Smooth muscle cell (in vitro differentiated cells): Measurements from ENCODE around the gene MADCAM1. TPM values are rescaled to one million over a fixed set of nuclear protein-coding genes. Genes with fewer than 3 reads are reported as not detected.

Experiments used
- DNase-seq: peaks from one replicate; lab custom pipeline; 2025; ENCODE audit not compliant: unreplicated experiment; lab: John Stamatoyannopoulos, UW
- H2AFZ ChIP-seq: fragments of 200-600 bp; sonication (generic); 2 replicates; pipeline ENCODE4 v1.6.0; 2016; ENCODE audit warnings: antibody characterized with exemption, low read depth, mild to moderate bottlenecking
- H3F3A ChIP-seq: fragments of 200-600 bp; sonication (generic); 2 replicates; pipeline ENCODE4 v1.6.0; 2017; ENCODE audit warnings: antibody characterized with exemption, low read depth
- H3K27ac ChIP-seq: fragments of 200-600 bp; sonication (generic); 2 replicates; pipeline ENCODE4 v1.5.1; 2016; ENCODE audit warnings: low read depth, mild to moderate bottlenecking
- H3K27me3 ChIP-seq: fragments of 200-600 bp; sonication (generic); 2 replicates; pipeline ENCODE4 v1.6.1; 2016; ENCODE audit warnings: low read depth, mild to moderate bottlenecking
- H3K36me3 ChIP-seq: fragments of 200-600 bp; sonication (generic); 2 replicates; pipeline ENCODE4 v1.5.1; 2016; ENCODE audit warnings: low read depth
- H3K4me1 ChIP-seq: fragments of 200-600 bp; sonication (generic); 2 replicates; pipeline ENCODE4 v1.5.1; 2016; ENCODE audit warnings: low read depth
- H3K4me2 ChIP-seq: fragments of 200-600 bp; sonication (generic); 2 replicates; pipeline ENCODE4 v1.6.0; 2016; ENCODE audit warnings: mild to moderate bottlenecking
- H3K4me3 ChIP-seq: fragments of 200-600 bp; sonication (generic); 2 replicates; pipeline ENCODE4 v1.5.1; 2016; ENCODE audit warnings: mild to moderate bottlenecking
- H3K79me2 ChIP-seq: fragments of 200-600 bp; sonication (generic); 2 replicates; pipeline ENCODE4 v1.6.0; 2016; ENCODE audit warnings: low read depth, mild to moderate bottlenecking
- H3K9ac ChIP-seq: fragments of 200-600 bp; sonication (generic); 2 replicates; pipeline ENCODE4 v1.6.0; 2016; ENCODE audit warnings: low read depth
- H3K9me3 ChIP-seq: fragments of 200-600 bp; sonication (generic); replicated peaks from 2 replicates; pipeline ENCODE4 v1.5.1; 2016; ENCODE audit warnings: low read depth
- H4K20me1 ChIP-seq: fragments of 200-600 bp; sonication (generic); 2 replicates; pipeline ENCODE4 v1.6.0; 2016; ENCODE audit warnings: low read depth
- WGBS: methylation state at CpG from one replicate; pipeline ENCODE4 v1.1.7; 2016; ENCODE audit warnings: low lambda C conversion rate; 5-methylcytosine and 5-hydroxymethylcytosine counted together
- polyA plus RNA-seq: library from polyadenylated mRNA; unstranded; fragments of >200 nt; fragmentation: Nextera tagmentation; extraction: Ambion mirVana; gene quantifications from 2 replicates; pipeline ENCODE4 v1.2.1, GENCODE V29; 2016
- total RNA-seq: library from RNA; depleted of rRNA; stranded (reverse); fragments of >200 nt; gene quantifications from 2 replicates; pipeline ENCODE4 v1.2.3, GENCODE V29; 2014
- TF ChIP-seq, protein P1 (sequence below): fragments of 200-600 bp; sonication (generic); IDR thresholded peaks from 2 replicates; pipeline ENCODE4 v1.5.1; 2017; ENCODE audit warnings: borderline replicate concordance, mild to moderate bottlenecking, antibody characterized with exemption; ENCODE audit not compliant: insufficient read depth, poor library complexity, severe bottlenecking

The MADCAM1 gene
- total and polyA plus RNA-seq, 2 experiments from 2014 or later, result not detected

DNA sequence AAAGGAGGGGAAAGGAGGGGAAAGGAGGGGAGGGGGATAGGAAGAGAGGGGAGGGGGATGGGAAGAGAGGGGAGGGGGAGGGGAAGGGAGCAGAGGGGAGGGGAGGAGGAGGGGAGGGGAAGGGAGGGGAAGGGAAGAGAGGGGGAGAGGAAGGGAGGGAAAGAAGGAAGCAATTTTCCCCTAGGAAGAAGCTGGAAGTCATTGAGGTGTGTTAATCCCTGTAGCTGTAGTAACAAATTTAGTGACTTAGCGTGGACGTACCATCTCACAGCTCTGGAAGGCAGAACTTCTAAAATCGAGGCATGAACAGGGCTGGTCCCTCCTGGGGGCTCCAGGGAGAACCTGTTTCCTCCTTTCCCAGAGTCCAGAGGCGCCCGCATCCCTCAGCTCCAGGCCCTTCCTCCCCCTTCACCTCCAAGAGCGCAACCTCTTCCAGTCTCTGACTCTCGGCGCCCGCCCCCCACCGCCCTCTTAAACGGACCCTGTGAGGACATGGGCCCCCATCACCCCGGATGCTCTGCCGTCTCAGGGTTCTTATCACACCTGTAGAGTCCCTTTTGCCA, 29.7 kb downstream of the MADCAM1 start:
- Histone ChIP-seq H3K79me2 (no peaks in the 10 kb centered on the region), H3K27ac (no peak overlapping the region), H3K27me3 (no peaks in the 10 kb centered on the region), H3K36me3 (no peaks in the 10 kb centered on the region), H3K4me1 (no peaks in the 10 kb centered on the region), H3F3A (no peaks in the 10 kb centered on the region), H3K9ac (no peak overlapping the region), H2AFZ (no peak overlapping the region), H3K4me2 (no peak overlapping the region), H3K4me3 (no peak overlapping the region), H3K9me3 (no peaks in the 10 kb centered on the region), H4K20me1 (no peaks in the 10 kb centered on the region)
- WGBS, result 76% methylated on average over 10 of the region's 13 CpGs
- TF ChIP-seq, protein P1, sequence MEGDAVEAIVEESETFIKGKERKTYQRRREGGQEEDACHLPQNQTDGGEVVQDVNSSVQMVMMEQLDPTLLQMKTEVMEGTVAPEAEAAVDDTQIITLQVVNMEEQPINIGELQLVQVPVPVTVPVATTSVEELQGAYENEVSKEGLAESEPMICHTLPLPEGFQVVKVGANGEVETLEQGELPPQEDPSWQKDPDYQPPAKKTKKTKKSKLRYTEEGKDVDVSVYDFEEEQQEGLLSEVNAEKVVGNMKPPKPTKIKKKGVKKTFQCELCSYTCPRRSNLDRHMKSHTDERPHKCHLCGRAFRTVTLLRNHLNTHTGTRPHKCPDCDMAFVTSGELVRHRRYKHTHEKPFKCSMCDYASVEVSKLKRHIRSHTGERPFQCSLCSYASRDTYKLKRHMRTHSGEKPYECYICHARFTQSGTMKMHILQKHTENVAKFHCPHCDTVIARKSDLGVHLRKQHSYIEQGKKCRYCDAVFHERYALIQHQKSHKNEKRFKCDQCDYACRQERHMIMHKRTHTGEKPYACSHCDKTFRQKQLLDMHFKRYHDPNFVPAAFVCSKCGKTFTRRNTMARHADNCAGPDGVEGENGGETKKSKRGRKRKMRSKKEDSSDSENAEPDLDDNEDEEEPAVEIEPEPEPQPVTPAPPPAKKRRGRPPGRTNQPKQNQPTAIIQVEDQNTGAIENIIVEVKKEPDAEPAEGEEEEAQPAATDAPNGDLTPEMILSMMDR, result no peak
- no peak for DNase-seq

DNA sequence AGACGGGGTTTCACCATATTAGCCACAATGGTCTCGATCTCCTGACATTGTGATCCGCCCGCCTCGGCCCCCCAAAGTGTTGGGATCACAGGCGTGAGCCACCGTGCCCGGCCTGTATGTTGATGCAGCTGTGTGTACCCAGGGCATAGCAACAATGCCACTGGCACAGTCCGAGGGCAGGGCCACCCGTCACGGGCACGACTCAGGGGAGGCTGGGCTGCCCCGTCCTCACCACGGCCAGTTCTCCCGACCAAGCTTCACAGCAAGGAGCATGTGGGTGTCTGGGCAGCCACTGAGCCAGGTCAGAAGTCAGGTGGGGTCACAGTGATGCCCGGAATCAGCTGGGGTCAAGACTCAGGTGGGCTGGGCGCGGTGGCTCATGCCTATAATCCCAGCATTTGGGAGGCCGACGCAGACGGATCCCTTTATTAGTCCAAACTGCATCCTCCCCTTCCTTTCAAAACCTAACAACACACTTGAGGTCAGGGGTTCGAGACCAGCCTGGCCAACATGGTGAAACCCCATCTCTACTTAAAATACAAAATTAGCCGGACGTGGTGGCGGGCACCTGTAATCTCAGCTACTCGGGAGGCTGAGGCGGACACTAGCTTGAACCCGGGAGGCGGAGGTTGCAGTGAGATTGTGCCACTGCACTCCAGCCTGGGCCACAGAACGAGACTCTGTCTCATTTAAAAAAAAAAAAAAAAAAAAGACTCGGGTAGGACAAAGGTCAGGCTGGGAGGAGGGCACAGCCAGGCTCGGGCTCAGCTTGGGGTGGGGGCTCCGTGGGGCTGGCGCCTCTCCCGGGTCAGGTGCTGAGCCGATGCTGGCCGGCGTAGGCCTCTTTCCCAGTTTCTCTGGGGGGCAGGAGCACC, 34.1 kb downstream of the MADCAM1 start:
- H3F3A ChIP-seq, result peaks cover 6% of the 10 kb centered on the region
- H3K27me3 ChIP-seq, result no peaks in the 10 kb centered on the region
- H3K9ac ChIP-seq, result peak overlapping the region; percentile 91
- no peak for DNase-seq
- H2AFZ ChIP-seq, result no peak overlapping the region
- peaks cover 33% of the 10 kb centered on the region for H3K79me2 ChIP-seq
- no peak overlapping the region for H3K27ac ChIP-seq
- H3K4me1 ChIP-seq, result peaks cover 11% of the 10 kb centered on the region
- H3K9me3 ChIP-seq, result no peaks in the 10 kb centered on the region
- H3K4me3 ChIP-seq, result peak overlapping the region; percentile 90
- H3K36me3 ChIP-seq, result no peaks in the 10 kb centered on the region
- H4K20me1 ChIP-seq, result peaks cover 26% of the 10 kb centered on the region
- peak overlapping the region; percentile 96 for H3K4me2 ChIP-seq
- TF ChIP-seq, protein P1, result no peak
- 75% methylated on average over 38 of the region's 38 CpGs for WGBS

DNA sequence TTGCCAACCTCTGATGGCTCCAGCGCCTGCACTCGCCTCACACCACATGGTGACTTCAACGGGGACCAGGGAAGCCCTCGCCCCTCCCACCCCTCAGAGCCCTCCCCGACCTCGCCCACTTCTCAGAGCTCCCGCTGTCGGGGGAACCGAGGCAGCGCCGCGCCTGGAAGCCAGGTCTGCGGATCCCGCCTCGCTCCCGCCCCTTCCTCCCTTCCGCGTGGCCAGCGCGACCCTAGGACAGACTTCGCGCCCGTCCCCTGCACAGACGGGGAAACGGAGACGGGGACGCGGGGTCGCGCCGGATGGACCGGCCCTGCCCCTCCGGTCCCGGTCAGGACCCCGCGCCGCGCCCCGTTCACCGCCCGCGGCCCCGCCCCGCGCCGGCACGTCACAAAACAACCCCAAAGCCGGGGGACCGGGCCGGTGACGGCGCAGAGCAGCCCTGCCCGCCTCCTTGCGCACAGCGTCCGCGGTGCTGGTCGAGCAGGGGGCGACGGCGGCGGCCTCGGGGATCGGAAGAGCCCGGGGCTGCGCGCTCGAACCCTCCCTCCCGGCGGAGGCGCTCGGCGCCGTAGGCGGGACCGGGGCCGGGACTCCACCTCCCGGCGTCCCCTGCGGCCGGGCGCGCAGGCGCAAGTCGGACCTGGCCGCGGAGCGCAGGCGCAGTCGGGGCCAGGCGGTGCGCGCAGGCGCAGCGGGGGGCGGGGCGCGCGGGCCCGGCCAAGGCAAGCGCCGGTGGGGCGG, 34.9 kb downstream of the MADCAM1 start:
- Histone ChIP-seq H3K27me3 (no peaks in the 10 kb centered on the region), H3K4me2 (peak overlapping the region; percentile 96), H3F3A (peaks cover 6% of the 10 kb centered on the region), H4K20me1 (peaks cover 34% of the 10 kb centered on the region), H3K9ac (peak overlapping the region; percentile 91), H3K79me2 (peaks cover 41% of the 10 kb centered on the region), H2AFZ (peak overlapping the region; percentile 95), H3K9me3 (no peaks in the 10 kb centered on the region), H3K36me3 (no peaks in the 10 kb centered on the region), H3K27ac (peak overlapping the region; percentile 85), H3K4me3 (peak overlapping the region; percentile 90), H3K4me1 (peaks cover 11% of the 10 kb centered on the region)
- peak; percentile 80 for DNase-seq
- WGBS, result under 1% methylated on average over 34 of the region's 103 CpGs
- TF ChIP-seq, protein P1, result no peak
